ENCODE data around the gene ZNF677. TPM values are rescaled to one million over a fixed set of nuclear protein-coding genes. Genes with fewer than 3 reads are reported as not detected.
"Not testable (repeated sequence)": the region's sequence is repeated elsewhere in the genome, so short reads cannot be mapped to it uniquely, and the experiment has no call there.

The ZNF677 gene
- polyA plus RNA-seq, 4 donors, result 0.27 to 30.5 (median 3.6) TPM

DNA sequence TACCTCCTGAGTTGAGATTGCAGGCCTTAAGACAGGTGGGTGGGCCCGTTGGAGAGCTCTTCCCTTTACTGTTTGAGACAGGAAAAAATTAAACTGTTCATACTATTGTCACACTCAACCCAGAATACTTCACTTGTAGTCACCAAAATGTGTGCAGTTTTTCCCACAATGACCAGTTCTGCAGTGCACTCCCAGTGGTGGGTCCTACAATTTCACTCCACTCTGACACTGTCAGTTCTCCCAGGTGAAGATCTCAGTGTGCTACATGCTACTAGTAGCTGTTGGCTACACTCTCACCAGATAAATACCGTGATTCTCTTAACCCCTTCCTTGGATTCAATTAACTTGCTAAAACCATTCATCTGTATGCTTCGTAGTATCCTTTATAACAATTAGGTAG, 64.4 kb downstream of the ZNF677 start:
- WGBS, 3 donors, result 91 to 97% (median 94%) methylated on average over 3 of the region's 3 CpGs
- no peak overlapping the region for H3K4me3 ChIP-seq (ENCODE audit: low read depth in 1 of 3, low read length in 3 of 3)

DNA sequence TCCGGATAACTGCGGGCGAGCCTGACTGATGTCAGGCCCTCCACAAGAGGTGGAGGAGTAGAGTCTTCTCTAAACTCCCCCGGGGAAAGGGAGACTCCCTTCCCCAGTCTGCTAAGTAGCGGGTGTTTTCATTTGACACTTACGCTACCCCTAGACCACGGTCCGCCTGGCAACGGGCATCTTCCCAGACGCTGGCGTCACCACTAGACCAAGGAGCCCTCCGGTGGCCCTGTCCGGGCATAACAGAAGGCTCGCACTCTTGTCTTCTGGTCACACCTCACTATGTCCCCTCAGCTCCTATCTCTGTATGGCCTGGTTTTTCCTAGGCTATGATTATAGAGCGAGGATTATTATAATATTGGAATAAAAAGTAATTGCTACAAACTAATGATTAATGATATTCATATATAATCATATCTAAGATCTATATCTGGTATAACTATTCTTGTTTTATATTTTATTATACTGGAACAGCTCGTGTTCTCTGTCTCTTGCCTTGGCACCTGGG, 64.9 kb downstream of the ZNF677 start:
- H3K4me1 ChIP-seq (ENCODE audit: control insufficient read depth in 3 of 3, insufficient read depth in 2 of 3, low read depth in 1 of 3, low read length in 2 of 3); H3K4me3 ChIP-seq (ENCODE audit: low read depth in 1 of 3, low read length in 3 of 3); H3K27me3 ChIP-seq (ENCODE audit: control insufficient read depth in 3 of 3, insufficient read depth in 3 of 3, low read length in 3 of 3); FAIRE-seq; DNase-seq; H3K36me3 ChIP-seq (ENCODE audit: control insufficient read depth in 3 of 3, insufficient read depth in 2 of 3, low read depth in 1 of 3, low read length in 3 of 3); H3K27ac ChIP-seq (ENCODE audit: low read depth in 1 of 3, low read length in 2 of 3); H3K9me3 ChIP-seq (ENCODE audit: control insufficient read depth in 2 of 2, insufficient read depth in 1 of 2, low read depth in 1 of 2, low read length in 1 of 2): not testable (repeated sequence)
- 79 to 93% (median 92%) methylated on average over 10 to 12 of the region's 16 CpGs for WGBS, 3 donors

More for the DNA sequence above, 64.4 kb downstream of the ZNF677 start:
- DNase-seq (no peak), FAIRE-seq (no peak)
- Histone ChIP-seq H3K27ac (ENCODE audit: low read depth in 1 of 3, low read length in 2 of 3) (no peak overlapping the region), H3K4me1 (ENCODE audit: control insufficient read depth in 3 of 3, insufficient read depth in 2 of 3, low read depth in 1 of 3, low read length in 2 of 3) (no peaks in the 10 kb centered on the region), H3K9me3 (ENCODE audit: control insufficient read depth in 2 of 2, insufficient read depth in 1 of 2, low read depth in 1 of 2, low read length in 1 of 2) (peaks cover 0 to 11% of the 10 kb centered on the region in 2 donors), H3K27me3 (ENCODE audit: control insufficient read depth in 3 of 3, insufficient read depth in 3 of 3, low read length in 3 of 3) (no peaks in the 10 kb centered on the region), H3K36me3 (ENCODE audit: control insufficient read depth in 3 of 3, insufficient read depth in 2 of 3, low read depth in 1 of 3, low read length in 3 of 3) (peaks cover 0 to 6% (median 0%) of the 10 kb centered on the region in 3 donors)

Other genes with a start within 250 kb of the ZNF677 start
- gene ERVV-1, start 241.0 kb downstream of the ZNF677 start, polyA plus RNA-seq, result not detected
- not detected for gene ERVV-2, start 210.1 kb downstream of the ZNF677 start, polyA plus RNA-seq
- gene ZNF160, start 151.5 kb downstream of the ZNF677 start, polyA plus RNA-seq, result 100 to 1,000 TPM in 1 of 4 donors, 1 to 10 TPM in 3; 4.6 to 129 (median 8.9) TPM
- 10 to 100 TPM in 1 of 4 donors, 1 to 10 TPM in 2, under 1 TPM in 1; 0.81 to 49.5 (median 3.2) TPM for gene ZNF415, start 122.0 kb downstream of the ZNF677 start, polyA plus RNA-seq
- 10 to 100 TPM in 1 of 4 donors, 1 to 10 TPM in 2, under 1 TPM in 1; 0.81 to 16.5 (median 1.8) TPM for gene ZNF347, start 95.8 kb downstream of the ZNF677 start, polyA plus RNA-seq
- 1 to 10 TPM in 3 of 4 donors, not detected in 1; 1.1 to 8.4 (median 2.7) TPM for gene ZNF665, start 61.5 kb downstream of the ZNF677 start, polyA plus RNA-seq
- not detected for gene VN1R2, start 3.4 kb upstream of the ZNF677 start, polyA plus RNA-seq
- gene VN1R4, start 12.8 kb upstream of the ZNF677 start, polyA plus RNA-seq, result not detected
- 1 to 10 TPM; 2.2 to 8.1 (median 2.5) TPM for gene ZNF845, start 78.9 kb upstream of the ZNF677 start, polyA plus RNA-seq
- gene ZNF525, start 110.8 kb upstream of the ZNF677 start, polyA plus RNA-seq, result 10 to 100 TPM in 1 of 4 donors, 1 to 10 TPM in 3; 2.4 to 19.3 (median 4.3) TPM
- gene ZNF765, start 140.3 kb upstream of the ZNF677 start, polyA plus RNA-seq, result 10 to 100 TPM in 1 of 4 donors, 1 to 10 TPM in 3; 3.2 to 13.4 (median 3.5) TPM
- 10 to 100 TPM in 1 of 4 donors, 1 to 10 TPM in 3; 5.1 to 19.8 (median 6.2) TPM for gene ZNF761, start 177.1 kb upstream of the ZNF677 start, polyA plus RNA-seq
- 1 to 10 TPM in 2 of 4 donors, under 1 TPM in 2; 0.45 to 7.6 (median 1.1) TPM for gene ZNF813, start 212.9 kb upstream of the ZNF677 start, polyA plus RNA-seq

All from small intestine (tissue), 7 donors.